ENCODE results near the gene MSH5.

The MSH5 gene

GRCh38 chr6:31794294-31794865, 54.6 kb downstream of the MSH5 start:
- Histone ChIP-seq H3K36me3 (ENCODE audit: insufficient read depth, low read length) (peaks cover 39% of the 10 kb centered on the region), H3K4me1 (ENCODE audit: insufficient read depth, low read length, severe bottlenecking) (peaks cover 34% of the 10 kb centered on the region), H3K9me3 (ENCODE audit: low read length) (no peaks in the 10 kb centered on the region), H3K4me3 (ENCODE audit: low read depth, low read length, poor library complexity, severe bottlenecking) (peak overlapping the region; percentile 82), H2AFZ (ENCODE audit: low read length) (no peak overlapping the region), H3K79me2 (ENCODE audit: insufficient read depth, low read length) (peaks cover 14% of the 10 kb centered on the region; the same call in 1 of the 2 replicates), H3K9me2 (ENCODE audit: low read depth, low read length) (no peaks in the 10 kb centered on the region), H3K9ac (ENCODE audit: low read length) (peak overlapping the region; percentile 92), H3K4me2 (ENCODE audit: low read length) (peak overlapping the region; percentile 81), H3F3A (ENCODE audit: insufficient read depth, low read length) (0 out of 2 replicates have a peak, but pooled peaks cover 6% of the 10 kb centered on the region), H3K27ac (ENCODE audit: low read depth, low read length, poor library complexity, severe bottlenecking) (peak overlapping the region; percentile 11), H3K27me3 (ENCODE audit: insufficient read depth, low read length) (no peaks in the 10 kb centered on the region), H4K20me1 (ENCODE audit: insufficient read depth, low read length) (no peaks in the 10 kb centered on the region)
- TF ChIP-seq EZH2 (IDR thresholded peaks at IDR 0.05; ENCODE audit: borderline replicate concordance, low read length): no peak
- TF ChIP-seq, protein P1, sequence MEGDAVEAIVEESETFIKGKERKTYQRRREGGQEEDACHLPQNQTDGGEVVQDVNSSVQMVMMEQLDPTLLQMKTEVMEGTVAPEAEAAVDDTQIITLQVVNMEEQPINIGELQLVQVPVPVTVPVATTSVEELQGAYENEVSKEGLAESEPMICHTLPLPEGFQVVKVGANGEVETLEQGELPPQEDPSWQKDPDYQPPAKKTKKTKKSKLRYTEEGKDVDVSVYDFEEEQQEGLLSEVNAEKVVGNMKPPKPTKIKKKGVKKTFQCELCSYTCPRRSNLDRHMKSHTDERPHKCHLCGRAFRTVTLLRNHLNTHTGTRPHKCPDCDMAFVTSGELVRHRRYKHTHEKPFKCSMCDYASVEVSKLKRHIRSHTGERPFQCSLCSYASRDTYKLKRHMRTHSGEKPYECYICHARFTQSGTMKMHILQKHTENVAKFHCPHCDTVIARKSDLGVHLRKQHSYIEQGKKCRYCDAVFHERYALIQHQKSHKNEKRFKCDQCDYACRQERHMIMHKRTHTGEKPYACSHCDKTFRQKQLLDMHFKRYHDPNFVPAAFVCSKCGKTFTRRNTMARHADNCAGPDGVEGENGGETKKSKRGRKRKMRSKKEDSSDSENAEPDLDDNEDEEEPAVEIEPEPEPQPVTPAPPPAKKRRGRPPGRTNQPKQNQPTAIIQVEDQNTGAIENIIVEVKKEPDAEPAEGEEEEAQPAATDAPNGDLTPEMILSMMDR (IDR thresholded peaks at IDR 0.05; ENCODE audit: low read length): no peak

DNA sequence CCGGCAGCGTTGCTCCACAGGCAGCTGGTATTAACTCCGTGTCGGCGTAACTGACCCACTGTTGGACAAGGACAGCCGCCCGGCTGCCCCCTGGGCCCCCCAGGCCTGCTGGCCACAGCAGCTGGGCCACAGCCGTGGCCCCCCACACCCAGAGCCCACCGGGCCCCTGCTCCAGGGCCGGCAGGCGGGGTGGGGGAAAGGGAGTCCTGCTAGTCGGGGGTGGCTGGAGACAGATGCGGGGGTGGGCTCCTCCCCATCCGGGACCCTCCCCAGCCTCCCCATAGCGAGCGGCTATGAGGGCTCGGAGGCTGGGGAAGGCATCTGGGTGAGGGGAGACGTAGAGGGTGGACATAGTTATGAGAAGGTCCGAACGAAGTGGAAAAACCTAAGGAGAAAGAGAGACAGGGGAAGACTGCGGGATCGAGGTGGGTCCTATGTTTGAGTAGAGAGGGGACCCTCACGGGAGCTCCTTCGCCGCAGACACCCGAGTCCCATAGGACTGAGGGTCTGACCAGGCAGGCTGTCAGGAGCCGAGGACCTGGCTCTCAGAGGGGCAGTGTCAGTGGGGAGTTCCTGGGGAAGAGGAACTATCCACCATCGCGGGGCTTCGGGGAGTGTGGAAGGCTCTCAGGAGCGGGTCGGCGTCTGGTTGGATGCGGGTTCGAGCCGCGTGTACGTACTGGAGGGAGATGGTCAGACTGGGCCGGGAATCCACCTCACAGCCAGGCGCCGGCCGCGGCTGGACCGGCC, 55.2 kb downstream of the MSH5 start:
- TF ChIP-seq, protein P1 (IDR thresholded peaks at IDR 0.05; ENCODE audit: low read length): no peak
- no peak for TF ChIP-seq EZH2 (IDR thresholded peaks at IDR 0.05; ENCODE audit: borderline replicate concordance, low read length)
- no peaks in the 10 kb centered on the region for H3K9me2 ChIP-seq (ENCODE audit: low read depth, low read length)
- no peaks in the 10 kb centered on the region for H3K9me3 ChIP-seq (ENCODE audit: low read length)
- H3K4me1 ChIP-seq (ENCODE audit: insufficient read depth, low read length, severe bottlenecking): peaks cover 29% of the 10 kb centered on the region
- no peaks in the 10 kb centered on the region for H4K20me1 ChIP-seq (ENCODE audit: insufficient read depth, low read length)
- H3K4me3 ChIP-seq (ENCODE audit: low read depth, low read length, poor library complexity, severe bottlenecking): peak overlapping the region; percentile 82
- H3K4me2 ChIP-seq (ENCODE audit: low read length): peak overlapping the region; percentile 81
- H3K9ac ChIP-seq (ENCODE audit: low read length): peak overlapping the region; percentile 92
- H3F3A ChIP-seq (ENCODE audit: insufficient read depth, low read length): 0 out of 2 replicates have a peak, but pooled peaks cover 6% of the 10 kb centered on the region
- H3K27me3 ChIP-seq (ENCODE audit: insufficient read depth, low read length): no peaks in the 10 kb centered on the region
- peak overlapping the region; percentile 11 for H3K27ac ChIP-seq (ENCODE audit: low read depth, low read length, poor library complexity, severe bottlenecking)
- H3K36me3 ChIP-seq (ENCODE audit: insufficient read depth, low read length): peaks cover 37% of the 10 kb centered on the region
- peaks cover 14% of the 10 kb centered on the region; the same call in 1 of the 2 replicates for H3K79me2 ChIP-seq (ENCODE audit: insufficient read depth, low read length)
- H2AFZ ChIP-seq (ENCODE audit: low read length): no peak overlapping the region

GRCh38 chr6:31795616-31796298, 56.0 kb downstream of the MSH5 start, which contains the start of gene VARS1:
Gene VARS1 (minus strand): TSS chr6:31795752. CDS start chr6:31795217, 535 bp downstream.
- Histone ChIP-seq H3K4me1 (ENCODE audit: insufficient read depth, low read length, severe bottlenecking) (peaks cover 29% of the 10 kb centered on the region), H3K4me2 (ENCODE audit: low read length) (peak within 1 kb of the TSS; percentile 81), H3K79me2 (ENCODE audit: insufficient read depth, low read length) (peaks cover 14% of the 10 kb centered on the region; the same call in 1 of the 2 replicates), H3K9me2 (ENCODE audit: low read depth, low read length) (no peaks in the 10 kb centered on the region), H3K4me3 (ENCODE audit: low read depth, low read length, poor library complexity, severe bottlenecking) (peak within 1 kb of the TSS; percentile 82), H2AFZ (ENCODE audit: low read length) (no peak within 1 kb of the TSS), H3K27ac (ENCODE audit: low read depth, low read length, poor library complexity, severe bottlenecking) (peak within 1 kb of the TSS; percentile 70), H4K20me1 (ENCODE audit: insufficient read depth, low read length) (no peaks in the 10 kb centered on the region), H3K9ac (ENCODE audit: low read length) (peak within 1 kb of the TSS; percentile 92), H3K9me3 (ENCODE audit: low read length) (no peaks in the 10 kb centered on the region), H3K36me3 (ENCODE audit: insufficient read depth, low read length) (peaks cover 30% of the 10 kb centered on the region), H3K27me3 (ENCODE audit: insufficient read depth, low read length) (no peaks in the 10 kb centered on the region), H3F3A (ENCODE audit: insufficient read depth, low read length) (0 out of 2 replicates have a peak, but pooled peaks cover 6% of the 10 kb centered on the region)
- TF ChIP-seq EZH2 (IDR thresholded peaks at IDR 0.05; ENCODE audit: borderline replicate concordance, low read length): no peak
- TF ChIP-seq, protein P1 (IDR thresholded peaks at IDR 0.05; ENCODE audit: low read length): peak; percentile 68

All from OCI-LY1 (cell line).